Mesenteric fat pad (tissue), 1 donor: ENCODE results near the gene HYDIN. TPM values are rescaled to one million over a fixed set of nuclear protein-coding genes. Genes with fewer than 3 reads are reported as not detected.

Experiments
- DNase-seq: peaks from one replicate; pipeline ENCODE4 v3.0.0-alpha.2; 2020; ENCODE audit warnings: low spot score
- total RNA-seq: library from RNA; stranded (reverse); fragmentation: NEBNext Ultra II Directional; extraction: Animal tissue kit (Norgen Biotek cat#: 25700); gene quantifications from one replicate; pipeline ENCODE4 v1.2.1, GENCODE V29; 2021
- donor health status: DM: yes; HTN: yes; CAD: no.

HYDIN gene
- total RNA-seq, 1 donor from 2014 or later: 0.55 TPM

DNA sequence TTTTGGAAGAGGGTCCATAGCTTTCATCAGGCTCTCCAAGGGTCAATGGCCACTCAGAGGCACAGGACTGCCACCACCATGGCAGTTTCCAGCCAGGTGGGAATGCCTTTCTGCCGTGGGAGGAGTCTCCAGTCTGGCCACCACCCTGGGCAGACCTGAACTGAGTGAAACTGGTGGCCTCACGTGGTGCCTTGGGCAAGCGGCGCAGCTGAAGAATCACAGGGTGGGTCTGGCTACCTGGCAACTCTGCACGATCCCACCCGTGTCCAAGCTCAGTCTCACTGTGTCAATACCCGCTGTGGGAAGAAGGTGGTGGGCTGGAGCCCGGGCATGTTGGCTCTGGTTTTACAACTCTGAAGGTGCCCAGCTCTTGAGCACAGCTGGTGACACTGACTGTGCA, 461.4 kb downstream of the HYDIN start:
- no peak for DNase-seq

DNA sequence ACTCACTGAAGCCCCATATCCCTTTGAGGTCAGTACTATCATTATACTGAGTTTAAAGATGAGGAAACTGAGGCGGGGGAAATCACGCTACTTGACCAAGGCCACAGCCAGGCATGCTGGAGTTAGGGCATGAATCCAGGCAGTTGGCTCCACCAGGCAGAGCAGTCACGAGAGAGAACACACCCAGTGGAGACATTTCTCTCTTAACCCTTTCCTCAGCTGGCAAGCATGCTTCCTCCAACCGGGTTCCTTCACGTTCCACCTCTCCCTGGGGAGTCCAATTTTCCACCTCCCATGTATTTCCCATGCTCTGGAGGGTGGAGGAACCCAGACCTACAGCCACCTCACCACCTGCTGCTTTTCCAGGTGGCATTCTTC, 462.3 kb downstream of the HYDIN start:
- DNase-seq: no peak

DNA sequence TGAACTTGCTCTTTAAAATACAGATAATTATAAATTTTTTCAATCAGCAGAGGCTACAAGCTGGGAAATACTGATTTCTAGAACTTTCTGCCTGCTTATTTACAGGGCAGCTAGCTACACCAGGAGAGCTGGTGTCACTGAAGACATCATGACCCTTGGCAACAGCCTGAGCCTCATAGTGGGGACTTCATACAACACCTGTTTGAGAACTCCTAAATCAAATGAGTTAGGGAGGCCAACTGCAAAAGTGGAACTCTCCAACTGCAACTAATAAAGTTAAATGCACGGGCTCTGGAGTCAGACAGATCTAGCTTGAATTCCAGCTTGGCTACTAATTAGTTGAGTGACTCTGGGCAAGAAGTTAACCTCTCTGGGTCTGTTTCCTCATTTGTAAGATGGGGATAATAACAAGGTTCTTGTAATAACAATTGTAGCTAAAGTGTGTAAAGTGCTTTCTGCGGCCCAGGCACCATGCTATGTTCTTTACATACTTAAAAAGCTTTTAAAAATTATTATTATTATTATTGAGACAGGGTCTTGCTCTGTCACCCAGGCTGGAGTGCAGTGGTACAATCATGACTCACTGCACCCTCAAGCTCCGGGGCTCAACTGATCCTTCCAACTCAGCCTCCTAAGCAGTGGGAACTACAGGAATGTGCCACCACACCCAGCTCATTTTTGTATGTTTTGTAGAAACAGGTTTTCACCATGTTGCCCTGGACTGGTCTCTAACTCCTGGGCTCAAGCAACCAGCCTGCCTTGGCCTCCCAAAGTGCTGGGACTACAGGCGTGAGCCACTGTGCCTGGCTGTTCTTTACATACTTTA, 462.9 kb downstream of the HYDIN start:
- DNase-seq: no peak

DNA sequence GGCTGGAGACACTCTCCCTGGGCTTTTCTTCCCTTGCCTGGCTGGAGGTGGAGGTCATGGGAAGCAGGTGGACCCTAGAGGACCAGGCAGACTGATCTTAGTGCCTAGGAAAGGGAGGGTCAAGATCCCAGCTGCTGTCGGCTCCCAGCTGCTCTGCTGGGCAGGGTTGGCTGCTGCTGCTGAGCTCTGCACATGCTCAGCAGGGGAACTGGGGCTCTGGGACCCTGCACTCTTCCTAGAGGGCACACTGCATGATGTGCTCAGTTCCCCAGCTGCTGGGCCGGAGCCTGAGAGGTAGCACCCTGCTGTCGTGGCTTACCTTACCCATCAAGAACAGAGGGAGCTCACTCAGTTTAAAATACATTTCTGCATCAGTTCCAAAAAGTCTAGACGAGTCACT, 463.9 kb downstream of the HYDIN start:
- no peak for DNase-seq

DNA sequence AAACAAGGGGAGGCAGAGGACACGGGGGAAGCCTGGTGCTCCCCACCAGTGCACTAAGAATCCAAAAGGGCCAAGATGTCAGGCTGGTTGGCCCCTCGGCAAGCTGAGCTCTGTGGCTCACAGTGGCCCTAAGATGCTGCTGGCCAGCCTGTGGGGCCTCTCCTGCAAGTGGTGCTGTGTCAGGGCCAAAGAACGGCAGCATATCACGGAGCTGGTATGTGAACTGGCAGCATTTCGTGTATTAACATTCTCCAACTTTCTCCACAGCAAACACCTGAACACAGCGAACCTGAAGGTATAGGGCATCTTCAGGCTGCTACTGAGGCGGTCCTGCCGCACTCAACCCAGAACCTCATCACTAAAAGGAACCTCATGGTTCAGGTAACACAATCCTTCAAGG, 464.3 kb downstream of the HYDIN start:
- no peak for DNase-seq

DNA sequence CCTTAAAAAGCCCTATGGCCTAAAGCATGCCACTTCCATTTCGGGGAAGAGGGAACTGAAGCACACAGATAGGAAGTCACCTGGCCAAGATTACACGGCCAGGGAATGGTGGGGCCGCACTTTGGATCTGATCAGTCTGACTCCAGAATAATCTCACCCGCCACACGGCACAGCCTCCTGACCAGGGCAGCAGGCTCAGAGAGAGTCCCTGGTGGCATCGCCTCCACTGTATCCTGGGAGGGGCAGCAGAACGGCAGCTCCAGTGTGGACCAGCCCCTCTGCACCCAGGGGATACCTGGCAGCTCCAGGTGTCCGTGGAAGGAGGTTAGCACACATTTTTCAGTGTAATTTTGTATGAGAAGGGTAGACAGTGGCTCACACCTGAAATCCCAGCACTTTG, 465.0 kb downstream of the HYDIN start:
- no peak for DNase-seq

DNA sequence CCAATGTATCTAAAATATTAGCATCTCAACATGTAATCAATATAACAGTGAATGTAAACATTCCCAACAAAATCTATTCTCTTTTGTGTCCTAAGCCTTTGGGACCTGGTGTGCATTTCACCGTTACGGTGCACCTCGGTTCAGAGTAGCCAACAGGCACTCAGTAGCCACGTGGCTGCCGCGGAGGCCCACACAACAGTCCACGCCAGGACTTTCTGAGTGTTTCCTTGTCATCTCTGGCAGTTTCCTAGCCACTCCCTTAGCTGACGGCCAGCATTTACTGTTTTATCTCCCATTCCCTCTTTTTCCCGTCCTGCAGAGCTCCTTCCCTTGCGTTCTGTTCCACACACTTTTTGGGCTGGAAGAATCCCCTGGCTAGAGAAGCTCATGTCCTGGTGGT, 465.9 kb downstream of the HYDIN start:
- DNase-seq: no peak

DNA sequence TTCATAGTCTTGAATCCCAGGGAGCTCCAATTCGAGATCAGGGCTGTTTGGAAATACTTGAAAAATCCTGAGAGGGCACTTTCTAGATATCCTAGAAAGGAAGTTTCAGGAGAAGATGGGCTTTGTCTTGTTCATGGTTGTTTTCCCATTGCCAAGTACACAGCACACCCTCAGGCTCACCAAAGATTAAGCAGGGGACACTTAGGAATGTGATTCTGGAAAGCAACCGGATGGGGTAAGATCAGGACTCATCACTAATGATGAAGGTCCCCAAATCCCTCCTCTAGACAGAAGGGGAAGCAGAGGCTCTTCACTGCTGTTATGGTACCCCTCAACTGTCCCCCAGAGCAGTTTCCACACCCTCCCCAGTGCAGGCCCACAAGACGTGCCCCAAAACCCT, 470.3 kb downstream of the HYDIN start:
- no peak for DNase-seq

DNA sequence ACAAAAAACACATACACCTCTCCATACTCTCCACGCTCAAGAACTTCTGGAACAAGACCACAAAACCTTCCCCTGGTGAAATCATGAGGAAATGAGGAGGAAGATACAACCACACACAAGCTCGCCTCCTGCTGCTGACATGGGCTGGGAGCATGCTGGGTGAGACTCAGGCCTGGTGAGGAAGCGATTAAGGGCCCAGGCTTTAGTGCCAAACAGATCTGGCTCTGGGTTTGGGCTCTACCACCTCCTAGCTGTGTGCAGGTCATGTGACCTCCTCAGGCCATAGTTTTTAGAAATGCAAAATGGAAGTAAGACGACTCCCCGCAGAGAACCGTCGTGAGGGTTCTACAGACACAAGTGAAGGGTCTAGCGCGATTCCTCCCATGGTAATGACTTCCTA, 470.9 kb downstream of the HYDIN start:
- DNase-seq: no peak

DNA sequence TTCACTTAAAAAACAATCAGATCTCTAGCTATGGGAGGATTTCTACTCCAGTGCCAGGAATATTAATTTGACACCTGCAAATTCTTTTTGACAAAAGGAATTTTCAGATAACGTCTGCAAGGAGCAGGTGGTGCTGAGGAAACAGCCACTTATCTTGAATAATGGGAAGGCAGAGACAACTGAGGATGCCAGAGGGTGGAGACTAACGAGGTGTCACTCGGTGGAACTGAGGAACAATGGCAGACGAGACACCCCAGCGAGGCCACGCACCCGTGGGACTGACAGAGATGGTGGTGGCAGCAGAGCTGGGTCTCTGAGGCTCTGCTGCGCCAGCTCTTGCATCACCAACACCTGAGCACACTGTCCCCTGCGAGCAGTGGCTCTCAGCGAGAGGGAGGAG, 471.7 kb downstream of the HYDIN start:
- no peak for DNase-seq

Other genes with a start within 250 kb of the HYDIN start
- gene CMTR2, start 58.7 kb upstream of the HYDIN start, total RNA-seq: 12.3 TPM
- gene CALB2, start 128.0 kb upstream of the HYDIN start, total RNA-seq: 190 TPM
- gene TLE7, start 211.3 kb upstream of the HYDIN start, total RNA-seq: not detected
- gene ZNF23, start 231.5 kb upstream of the HYDIN start, total RNA-seq: 10.9 TPM